HG03460 (cell line): Measurements from ENCODE around the gene OTOGL.
A peak's percentile ranks its signal among the peaks of the same experiment; 100 is the strongest.

Source experiments
- ATAC-seq: cut with Tn5 transposase; IDR thresholded peaks from one replicate; pipeline ENCODE4 v1.9.1; 2021; ENCODE audit not compliant: unreplicated experiment

Gene OTOGL

GRCh38 chr12:80176706-80177105 is 77.4 kb downstream of the OTOGL start:
- no peak for ATAC-seq

- ATAC-seq = peak; percentile 82
Observed at GRCh38 chr12:80178846-80179245, 79.5 kb downstream of the OTOGL start.

DNA sequence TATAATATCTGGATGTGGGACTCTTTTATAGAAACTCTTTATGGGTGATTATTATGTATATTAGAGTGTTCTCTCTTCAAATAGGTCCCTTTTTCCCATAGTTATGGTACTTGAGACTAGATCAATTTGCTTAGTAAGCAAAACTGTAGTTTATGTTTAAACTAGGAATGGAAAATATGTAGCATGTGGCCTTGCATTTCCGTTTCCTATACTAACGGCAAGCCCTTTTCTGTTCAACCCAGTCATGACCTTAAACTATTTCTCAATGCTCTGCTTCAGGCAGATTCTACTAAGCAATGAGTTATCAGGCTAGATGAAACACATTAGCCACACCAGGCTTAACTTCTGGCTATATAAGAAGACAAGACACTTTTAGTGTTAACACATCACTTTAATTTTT is 84.6 kb downstream of the OTOGL start:
- no peak for ATAC-seq

- no peak for ATAC-seq
Observed at GRCh38 chr12:80184926-80185325, 85.6 kb downstream of the OTOGL start.

- peak; percentile 62 for ATAC-seq
Observed at GRCh38 chr12:80186727-80187217, 87.4 kb downstream of the OTOGL start.

- peak; percentile 53 for ATAC-seq
Observed at GRCh38 chr12:80187660-80188090, 88.3 kb downstream of the OTOGL start.

DNA sequence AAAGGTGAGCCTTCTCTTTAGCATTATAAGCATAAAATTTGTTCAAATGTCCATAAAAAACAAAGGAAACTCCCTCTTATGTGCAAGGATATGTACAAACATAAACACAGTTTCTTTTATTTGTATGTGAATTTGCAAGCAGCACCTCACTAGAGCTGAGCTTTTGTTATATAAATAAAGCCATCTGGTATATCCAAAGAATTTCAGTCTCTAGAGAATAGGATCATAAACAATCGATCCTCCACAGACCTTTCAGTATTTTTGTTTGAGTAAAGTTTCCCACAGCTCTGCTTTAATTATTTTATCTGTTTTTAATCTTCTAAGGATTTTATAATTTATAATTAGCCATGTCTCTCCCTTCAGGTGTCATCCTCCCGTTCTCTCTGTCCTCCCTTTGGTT is 89.2 kb downstream of the OTOGL start:
- ATAC-seq = no peak

GRCh38 chr12:80189241-80189640 is 89.9 kb downstream of the OTOGL start:
- no peak for ATAC-seq

- ATAC-seq = no peak
Observed at GRCh38 chr12:80190001-80190400, 90.7 kb downstream of the OTOGL start.

GRCh38 chr12:80192087-80192486 is 92.8 kb downstream of the OTOGL start:
- ATAC-seq = no peak

GRCh38 chr12:80193865-80194264 is 94.5 kb downstream of the OTOGL start:
- ATAC-seq = no peak

GRCh38 chr12:80195074-80195726 is 95.9 kb downstream of the OTOGL start:
- no peak for ATAC-seq

- no peak for ATAC-seq
Observed at GRCh38 chr12:80195737-80196136, 96.4 kb downstream of the OTOGL start.

DNA sequence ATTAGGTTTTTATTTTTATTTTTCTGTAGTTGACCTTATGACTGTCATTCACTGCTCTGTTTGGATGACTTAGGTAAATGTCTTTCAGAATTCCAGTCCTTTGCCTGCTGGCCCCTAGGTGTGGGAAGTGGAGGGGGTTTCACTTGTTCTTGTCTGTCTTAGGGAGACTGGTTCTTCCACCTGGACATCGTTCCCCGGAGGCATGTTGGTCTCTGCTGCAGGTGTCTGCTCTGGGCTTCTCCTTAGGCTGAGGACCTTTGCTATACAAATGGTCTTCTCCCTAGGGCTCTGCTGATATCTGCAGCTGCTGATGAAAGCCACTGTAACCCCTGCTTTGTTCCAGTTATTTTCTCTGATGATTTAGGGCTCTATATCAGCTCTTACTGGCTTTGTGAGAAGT is 97.1 kb downstream of the OTOGL start:
- ATAC-seq = no peak

- ATAC-seq = no peak
Observed at GRCh38 chr12:80198782-80199337, 99.5 kb downstream of the OTOGL start.

DNA sequence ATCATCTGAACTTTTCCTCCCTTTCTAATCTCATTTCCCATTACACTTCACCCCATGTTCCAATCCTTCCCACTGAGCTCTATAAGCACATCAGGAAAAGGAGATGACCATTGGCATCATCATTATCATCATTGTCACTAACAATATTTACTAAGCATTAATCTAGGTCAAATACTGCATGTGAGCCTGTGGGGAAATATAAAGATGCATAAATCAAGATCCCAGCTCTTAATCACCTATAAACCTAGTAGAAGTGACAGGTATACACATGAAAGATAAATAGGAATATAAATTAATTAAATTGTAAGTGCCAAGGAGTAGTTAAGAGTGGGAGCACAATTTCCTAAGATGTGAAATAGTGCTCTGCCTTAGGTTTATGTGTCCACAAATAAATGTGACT is 100.6 kb downstream of the OTOGL start:
- ATAC-seq = no peak

- ATAC-seq = no peak
Observed at GRCh38 chr12:80200414-80200813, 101.1 kb downstream of the OTOGL start.

GRCh38 chr12:80201908-80202307 is 102.6 kb downstream of the OTOGL start:
- no peak for ATAC-seq

DNA sequence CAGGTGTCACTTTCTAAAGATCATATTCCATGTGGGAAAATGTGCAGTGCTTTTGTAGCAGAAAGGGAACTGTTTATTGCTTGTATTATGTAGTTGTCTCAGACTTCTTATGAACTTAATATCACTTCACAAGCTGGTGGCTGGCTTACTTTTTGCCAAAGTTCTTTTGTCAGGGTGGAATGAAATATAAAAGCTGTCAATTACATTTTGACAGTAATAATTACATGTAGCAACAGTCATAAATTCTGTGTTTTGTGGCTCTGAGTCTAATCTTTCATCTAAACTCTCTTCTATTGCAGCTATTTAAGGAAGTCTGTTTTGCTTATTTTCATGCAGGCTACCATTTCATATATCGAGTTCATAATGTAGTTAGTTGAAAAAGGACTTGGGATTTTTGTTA is 106.6 kb downstream of the OTOGL start:
- no peak for ATAC-seq

DNA sequence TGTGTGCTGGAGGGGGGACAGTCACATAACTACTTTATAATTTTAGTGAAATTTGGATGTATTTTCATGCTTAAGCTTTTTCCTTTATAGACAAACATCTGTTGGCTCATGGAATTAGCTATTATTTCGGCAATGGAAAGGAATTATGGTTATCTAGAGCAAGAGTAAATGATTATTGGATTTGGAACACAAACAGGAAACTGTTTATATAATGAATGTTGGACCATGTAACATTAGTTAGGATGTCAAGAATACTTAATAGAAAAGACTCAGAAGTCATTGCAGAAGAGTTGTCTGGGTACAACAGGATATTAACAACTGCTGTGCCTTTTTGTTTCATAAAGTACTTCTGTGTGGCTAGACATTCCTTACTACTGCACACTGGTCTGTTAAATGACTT is 108.7 kb downstream of the OTOGL start:
- no peak for ATAC-seq

- no peak for ATAC-seq
Observed at GRCh38 chr12:80211671-80212070, 112.3 kb downstream of the OTOGL start.

DNA sequence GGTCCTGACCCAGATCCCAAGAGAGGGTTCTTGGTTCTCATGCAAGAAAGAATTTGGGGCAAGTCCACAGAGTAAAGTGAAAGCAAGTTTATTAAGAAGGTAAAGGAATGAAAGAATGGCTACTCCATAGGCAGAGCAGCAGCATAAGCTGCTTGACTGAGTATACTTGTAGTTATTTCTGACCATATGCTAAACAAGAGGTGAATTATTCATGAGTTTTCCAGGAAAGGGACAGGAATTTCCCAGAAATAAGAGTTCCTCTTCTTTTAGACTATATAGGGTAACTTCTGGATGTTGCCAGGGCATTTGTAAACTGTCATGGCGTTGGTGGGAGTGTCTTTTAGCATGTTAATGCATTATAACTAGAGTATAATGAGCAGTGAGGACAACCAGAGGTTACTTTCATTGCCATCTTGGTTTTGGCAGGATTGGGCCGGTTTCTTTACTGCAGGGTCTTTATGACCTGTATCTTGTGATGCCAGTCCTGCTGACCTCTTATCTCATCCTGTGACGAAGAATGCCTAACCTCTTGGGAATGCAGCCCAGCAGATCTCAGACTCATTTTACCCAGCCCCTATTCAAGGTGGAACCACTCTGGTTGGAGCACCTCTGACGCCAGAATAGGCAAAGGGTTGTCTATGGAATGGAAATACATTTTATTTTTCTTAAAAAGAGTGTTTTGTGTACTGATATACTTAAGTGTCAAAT is 113.8 kb downstream of the OTOGL start:
- no peak for ATAC-seq
